HG03342 (cell line): Measurements from ENCODE around the gene CHRNA3.
"Not testable (repeated sequence)": the region's sequence is repeated elsewhere in the genome, so short reads cannot be mapped to it uniquely, and the experiment has no call there.

Experiments
- ATAC-seq: cut with Tn5 transposase; IDR thresholded peaks from one replicate; pipeline ENCODE4 v1.9.1; 2021; ENCODE audit warnings: mild to moderate bottlenecking, moderate library complexity; ENCODE audit not compliant: unreplicated experiment

Gene CHRNA3

DNA sequence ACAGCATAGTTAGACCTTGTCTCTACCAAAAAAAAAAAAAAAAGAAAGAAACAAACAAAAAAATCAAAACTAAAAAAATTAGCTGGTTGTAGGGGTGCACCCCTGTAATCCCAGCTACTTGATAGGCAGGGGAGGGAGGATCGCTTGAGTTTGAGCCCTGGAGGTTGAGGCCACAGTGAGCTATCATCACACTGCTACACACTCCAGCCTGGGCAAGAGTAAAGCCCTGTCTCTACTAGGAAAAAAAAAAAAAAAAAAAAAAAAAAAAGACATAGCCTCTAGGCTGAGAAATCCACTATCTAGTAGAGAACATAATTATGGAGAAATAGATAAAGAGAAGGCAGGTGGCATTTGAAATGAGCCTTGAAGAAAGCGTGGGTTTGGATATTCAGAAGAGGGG is 57.7 kb downstream of the CHRNA3 start:
- no peak for ATAC-seq

- no peak for ATAC-seq
Observed at GRCh38 chr15:78561490-78561889, 59.3 kb downstream of the CHRNA3 start.

- not testable (repeated sequence) for ATAC-seq
Observed at GRCh38 chr15:78560201-78560600, 60.6 kb downstream of the CHRNA3 start.

DNA sequence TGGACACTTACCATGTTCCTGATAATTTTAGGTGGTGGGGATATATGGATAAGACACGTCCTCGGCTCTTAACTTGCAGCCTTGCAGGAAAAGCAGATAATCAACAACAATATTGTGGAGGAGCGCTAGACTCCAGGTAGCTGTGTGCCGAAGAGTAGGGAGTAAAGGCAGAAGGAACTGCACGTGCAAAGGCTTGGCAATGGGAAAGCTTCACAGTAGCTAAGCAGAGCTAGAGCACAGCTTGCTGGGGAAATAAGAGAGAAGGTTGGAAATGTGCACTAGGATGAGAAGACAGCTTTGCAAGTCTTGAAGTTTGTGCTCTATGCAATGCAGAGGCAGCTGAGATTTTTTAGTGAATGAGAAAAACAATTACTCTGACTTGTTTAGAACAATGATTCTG is 68.2 kb downstream of the CHRNA3 start:
- ATAC-seq = no peak

DNA sequence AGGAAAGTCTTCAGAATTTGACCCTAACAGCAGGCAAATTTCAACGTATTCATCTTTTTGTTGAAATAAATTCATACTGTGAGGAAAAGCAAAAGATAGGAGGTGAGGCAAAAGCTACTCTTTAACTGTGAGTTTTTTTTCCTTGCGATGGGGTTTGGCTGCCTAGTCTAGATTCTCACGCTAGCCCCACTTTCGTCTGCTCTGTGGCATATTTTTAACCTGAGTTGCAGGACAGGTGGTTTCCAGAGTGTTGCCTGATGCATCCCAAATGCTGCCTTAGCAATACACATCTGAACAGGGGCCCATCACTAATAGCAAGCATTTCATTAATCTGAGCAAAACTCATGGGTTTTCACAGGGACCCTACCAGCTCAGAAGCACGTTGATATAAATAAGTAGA is 68.9 kb downstream of the CHRNA3 start:
- no peak for ATAC-seq

DNA sequence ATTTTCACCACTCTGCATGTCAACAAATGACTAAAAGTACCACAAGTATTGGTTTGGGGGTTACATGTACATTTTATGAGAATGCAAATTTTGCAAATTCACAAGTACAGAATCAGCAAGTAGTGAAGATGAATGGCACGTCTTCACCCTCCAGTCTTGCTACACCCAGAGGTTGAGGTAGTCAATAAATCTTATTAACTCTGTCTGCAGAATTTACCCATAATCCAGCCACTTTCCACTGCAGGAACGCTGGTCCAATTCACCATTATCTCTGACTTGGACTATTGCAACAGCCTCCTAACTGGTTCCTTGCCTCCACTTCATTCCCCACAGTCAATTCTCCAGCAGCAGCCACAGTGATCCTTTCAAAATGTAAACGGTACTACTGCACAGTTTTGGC is 70.0 kb downstream of the CHRNA3 start:
- no peak for ATAC-seq

- ATAC-seq = no peak
Observed at GRCh38 chr15:78550194-78550593, 70.6 kb downstream of the CHRNA3 start.
